GM12878 (cell line): ENCODE results near the gene CINP. TPM values are rescaled to one million over a fixed set of nuclear protein-coding genes. Genes with fewer than 3 reads are reported as not detected.
A peak's percentile ranks its signal among the peaks of the same experiment; 100 is the strongest.

Experiments used
- ATAC-seq: fragments of 200-7000 bp; cut with Tn5 transposase; 3 replicates; pipeline ENCODE4 v1.9.1; 2020; ENCODE audit warnings: mild to moderate bottlenecking, moderate library complexity
- BruUV-seq: library from RNA; stranded (reverse); fragments of 400-500 nt; replicated peaks from 2 replicates; lab custom pipeline; 2021; lab: Mats Ljungman, UMichigan
- CTCF ChIA-PET: fragments of 300-600 bp; sonication (Branson Sonifier 250); formaldehyde crosslinking; extraction: SDS; loops from one replicate; lab custom pipeline; 2021; ENCODE audit warnings: inconsistent platforms; lab: Yijun Ruan, JAX
- POLR2A ChIA-PET: fragments of 350-600 bp; formaldehyde crosslinking; extraction: SDS; loops from one replicate; lab custom pipeline; 2021; ENCODE audit warnings: inconsistent platforms; lab: Charles Lee
- RAD21 ChIA-PET: fragments of 300-600 bp; sonication (Branson Sonifier 250); formaldehyde crosslinking; loops from one replicate; lab custom pipeline; 2023; ENCODE audit warnings: antibody characterized with exemption; ENCODE audit not compliant: unreplicated experiment; lab: Charles Lee
- SMC1A ChIA-PET: fragments of 300-600 bp; sonication (Branson Sonifier 250); formaldehyde crosslinking; loops from one replicate; lab custom pipeline; 2023; ENCODE audit not compliant: unreplicated experiment, uncharacterized antibody; lab: Charles Lee
- DNase-seq: peaks from one replicate; pipeline ENCODE4 v3.0.0-alpha.2; 2011; ENCODE audit warnings: low read depth, low spot score
- FAIRE-seq: peaks from 3 replicates; lab custom pipeline; 2011; peaks lifted over from hg19 to GRCh38; lab: Jason Lieb, UNC
- H2AFZ ChIP-seq: 2 replicates; pipeline ENCODE4 v1.6.0; 2011; ENCODE audit warnings: low read depth, low read length, control low read depth; ENCODE audit not compliant: control insufficient read depth
- H3K27ac ChIP-seq: 2 replicates; pipeline ENCODE4 v1.5.1; 2011; ENCODE audit warnings: control low read depth; ENCODE audit not compliant: control insufficient read depth, insufficient read depth
- H3K27me3 ChIP-seq, 2 experiments: replicated peaks in 1 of 2; 2 replicates each; pipeline versions ENCODE4 v1.6.0 to v1.6.1; 2011; ENCODE audit warnings: low read length in 1 of 2; ENCODE audit not compliant: control insufficient read depth in 2 of 2, insufficient read depth in 2 of 2
- H3K36me3 ChIP-seq, 2 experiments: 2 replicates each; pipeline ENCODE4 v1.5.1; 2011; ENCODE audit warnings: low read length in 1 of 2; ENCODE audit not compliant: control insufficient read depth in 2 of 2, insufficient read depth in 2 of 2
- H3K4me1 ChIP-seq: 2 replicates; pipeline ENCODE4 v1.6.1; 2011; ENCODE audit warnings: mild to moderate bottlenecking, low read length, moderate library complexity, mixed read lengths; ENCODE audit not compliant: control insufficient read depth, insufficient read depth
- H3K4me2 ChIP-seq: 2 replicates; pipeline ENCODE4 v1.6.0; 2011; ENCODE audit warnings: control low read depth; ENCODE audit not compliant: control insufficient read depth, insufficient read depth
- H3K4me3 ChIP-seq: fragments of 200-600 bp; sonication (generic); 2 replicates; pipeline ENCODE4 v1.5.1; 2016
- H3K79me2 ChIP-seq: 2 replicates; pipeline ENCODE4 v1.6.0; 2011; ENCODE audit warnings: low read length; ENCODE audit not compliant: control insufficient read depth, insufficient read depth
- H3K9ac ChIP-seq: 2 replicates; pipeline ENCODE4 v1.8.0; 2011; ENCODE audit warnings: low read length, control low read depth, mixed read lengths; ENCODE audit not compliant: control insufficient read depth, insufficient read depth
- H3K9me3 ChIP-seq: replicated peaks from 3 replicates; pipeline ENCODE4 v1.5.1; 2011; ENCODE audit warnings: mild to moderate bottlenecking, low read length; ENCODE audit not compliant: control insufficient read depth, insufficient read depth
- H4K20me1 ChIP-seq: 2 replicates; pipeline ENCODE4 v1.6.0; 2011; ENCODE audit not compliant: control insufficient read depth, insufficient read depth
- CTCF ChIP-seq, 3 experiments: IDR thresholded peaks in 2 of 3; conservative IDR thresholded peaks in 1 of 3; 2 replicates each; pipeline ENCODE4 v1.5.1; 2011; ENCODE audit warnings: low read depth in 3 of 3, low read length in 3 of 3, mild to moderate bottlenecking in 3 of 3, control low read depth in 2 of 3, moderate library complexity in 2 of 3, inconsistent platforms in 1 of 3, mixed read lengths in 1 of 3; ENCODE audit not compliant: control insufficient read depth in 2 of 3, insufficient read depth in 1 of 3; ENCODE audit errors: extremely low read depth in 1 of 3
- EED ChIP-seq: sonication (generic); IDR thresholded peaks from 2 replicates; pipeline ENCODE4 v1.6.1; 2016; ENCODE audit warnings: antibody characterized with exemption, low read depth
- JUND ChIP-seq: IDR thresholded peaks from 2 replicates; pipeline ENCODE4 v1.6.1; 2012; ENCODE audit warnings: low read depth, mild to moderate bottlenecking, low read length, improper control_type of control experiment, moderate library complexity
- PKNOX1 ChIP-seq: fragments of 450-650 bp; IDR thresholded peaks from 2 replicates; pipeline ENCODE4 v1.6.1; 2016; ENCODE audit warnings: mild to moderate bottlenecking
- RAD51 ChIP-seq: fragments of 450-650 bp; IDR thresholded peaks from 2 replicates; pipeline ENCODE4 v1.6.1; 2016; ENCODE audit warnings: moderate library complexity, mild to moderate bottlenecking, inconsistent platforms
- RCOR1 ChIP-seq: conservative IDR thresholded peaks from 2 replicates; pipeline ENCODE4 v1.6.1; 2012; ENCODE audit warnings: low read depth, low read length, improper control_type of control experiment
- ZNF622 ChIP-seq: fragments of 450-650 bp; IDR thresholded peaks from 2 replicates; pipeline ENCODE4 v1.6.1; 2017; ENCODE audit warnings: mild to moderate bottlenecking, inconsistent platforms
- WGBS: methylation state at CpG from one replicate; pipeline ENCODE4 v1.1.6; 2016; ENCODE audit warnings: low lambda C conversion rate; ENCODE audit not compliant: insufficient replicate concordance, insufficient coverage; ENCODE audit errors: missing lambda C conversion rate; 5-methylcytosine and 5-hydroxymethylcytosine counted together
- in situ Hi-C: fragments of 300-500 bp; cut with MboI; formaldehyde crosslinking; loops from 9 replicates; pipeline ENCODE4 v1.14.3; 2018; ENCODE audit warnings: mixed read lengths
- intact Hi-C: fragments of 100-400 bp; cut with micrococcal nuclease; formaldehyde crosslinking; loops from one replicate; pipeline ENCODE4 v1.14.2; 2022; ENCODE audit not compliant: unreplicated experiment
- polyA plus RNA-seq, 11 experiments: library from polyadenylated mRNA; depleted of rRNA in 4 of 11; unstranded in 6 of 11; stranded (reverse) in 5 of 11; fragments of >200 nt; fragmentation: Nextera tagmentation in 4 of 11; fragmentation: Illumina TruSeq in 1 of 11; extraction: Ambion mirVana in 4 of 11; extraction: Trizol in 1 of 11; gene quantifications; 1 replicate in 1 of 11; 2 replicates in 10 of 11; pipeline versions ENCODE4 v1.2.1 to v1.2.3, GENCODE V29; 2011 to 2016; ENCODE audit warnings: inconsistent platforms in 2 of 11, missing spikeins in 2 of 11, low read depth in 1 of 11
- total RNA-seq, 4 experiments: library from RNA; depleted of rRNA in 3 of 4; stranded (reverse); fragments of >200 nt in 3 of 4; fragmentation: Illumina TruSeq in 1 of 4; extraction: Trizol in 1 of 4; gene quantifications; 2 replicates each; pipeline versions ENCODE4 v1.2.1 to v1.2.3, GENCODE V29; 2013 to 2021

CINP gene
- total and polyA plus RNA-seq, 10 of the 15 experiments (the other 5 are each of a cell fraction or from before 2014, with no cell fraction given) = 45.4 to 73.3 (median 52.9) TPM

GRCh38 chr14:102356280-102356679 is 6.4 kb downstream of the CINP start:
- intact Hi-C loops = no loop called here
- TF ChIP-seq EED = no peak
- no peak for TF ChIP-seq RAD51
- no peak for TF ChIP-seq RCOR1
- TF ChIP-seq JUND = no peak
- TF ChIP-seq PKNOX1 = no peak
- no peak for TF ChIP-seq CTCF (IDR thresholded peaks at IDR 0.05 in 2 of 3, conservative IDR thresholded peaks at IDR 0.05 in 1 of 3; ENCODE audit: control insufficient read depth in 2 of 3, extremely low read depth in 1 of 3, insufficient read depth in 1 of 3, low read depth in 3 of 3, low read length in 3 of 3)
- no peak for TF ChIP-seq ZNF622
- POLR2A ChIA-PET = no interaction called here
- SMC1A ChIA-PET = interaction anchor here (0.9 to 1.0 kb wide), 2 partner anchors 8 to 14 kb away, joined by 3 read pairs; no protein-coding TSS in a partner anchor
- Histone ChIP-seq H3K79me2 (peaks cover 7% of the 10 kb centered on the region), H3K27me3 (no peaks in the 10 kb centered on the region), H3K36me3 (peaks cover 4 to 20% of the 10 kb centered on the region in 2 experiments), H3K4me3 (no peak overlapping the region), H2AFZ (no peak overlapping the region), H3K4me2 (no peak overlapping the region), H4K20me1 (no peaks in the 10 kb centered on the region), H3K9ac (no peak overlapping the region), H3K27ac (no peak overlapping the region), H3K9me3 (no peaks in the 10 kb centered on the region), H3K4me1 (no peaks in the 10 kb centered on the region; the same call in 1 of the 2 replicates)
- no TSS peak for BruUV-seq
- CTCF ChIA-PET = interaction anchor here (1.0 to 1.3 kb wide), 2 partner anchors 18 to 19 kb away, joined by 3 read pairs; no protein-coding TSS in a partner anchor
- RAD21 ChIA-PET = no interaction called here
- in situ Hi-C loops = no loop called here
- 97% methylated on average over 3 of the region's 3 CpGs for WGBS
- ATAC-seq (no peak), DNase-seq (no peak), FAIRE-seq (peak; percentile 38)
